PFSK-1 (cell line): Measurements from ENCODE around the gene CFP.

ENCODE experiments used
- POLR2AphosphoS5 ChIP-seq: IDR thresholded peaks from 2 replicates; pipeline ENCODE4 v1.6.1; 2012; ENCODE audit warnings: low read depth, mild to moderate bottlenecking, control low read depth, low read length, moderate library complexity
- SIN3A ChIP-seq: IDR thresholded peaks from 2 replicates; pipeline ENCODE4 v1.6.1; 2012; ENCODE audit warnings: mild to moderate bottlenecking, low read length, moderate library complexity, borderline replicate concordance; ENCODE audit not compliant: insufficient read depth
- TAF1 ChIP-seq: IDR thresholded peaks from 2 replicates; pipeline ENCODE4 v1.6.1; 2012; ENCODE audit warnings: low read length, control low read depth, borderline replicate concordance; ENCODE audit not compliant: insufficient read depth
- TF ChIP-seq, protein P1 (sequence below), 2 experiments: IDR thresholded peaks; 2 replicates each; pipeline versions ENCODE4 v1.6.1 to v1.8.0; 2011 to 2012; ENCODE audit warnings: low read depth in 2 of 2, low read length in 2 of 2, control low read depth in 1 of 2, inconsistent platforms in 1 of 2, mild to moderate bottlenecking in 1 of 2, moderate library complexity in 1 of 2; ENCODE audit not compliant: insufficient read depth in 1 of 2

DNA sequence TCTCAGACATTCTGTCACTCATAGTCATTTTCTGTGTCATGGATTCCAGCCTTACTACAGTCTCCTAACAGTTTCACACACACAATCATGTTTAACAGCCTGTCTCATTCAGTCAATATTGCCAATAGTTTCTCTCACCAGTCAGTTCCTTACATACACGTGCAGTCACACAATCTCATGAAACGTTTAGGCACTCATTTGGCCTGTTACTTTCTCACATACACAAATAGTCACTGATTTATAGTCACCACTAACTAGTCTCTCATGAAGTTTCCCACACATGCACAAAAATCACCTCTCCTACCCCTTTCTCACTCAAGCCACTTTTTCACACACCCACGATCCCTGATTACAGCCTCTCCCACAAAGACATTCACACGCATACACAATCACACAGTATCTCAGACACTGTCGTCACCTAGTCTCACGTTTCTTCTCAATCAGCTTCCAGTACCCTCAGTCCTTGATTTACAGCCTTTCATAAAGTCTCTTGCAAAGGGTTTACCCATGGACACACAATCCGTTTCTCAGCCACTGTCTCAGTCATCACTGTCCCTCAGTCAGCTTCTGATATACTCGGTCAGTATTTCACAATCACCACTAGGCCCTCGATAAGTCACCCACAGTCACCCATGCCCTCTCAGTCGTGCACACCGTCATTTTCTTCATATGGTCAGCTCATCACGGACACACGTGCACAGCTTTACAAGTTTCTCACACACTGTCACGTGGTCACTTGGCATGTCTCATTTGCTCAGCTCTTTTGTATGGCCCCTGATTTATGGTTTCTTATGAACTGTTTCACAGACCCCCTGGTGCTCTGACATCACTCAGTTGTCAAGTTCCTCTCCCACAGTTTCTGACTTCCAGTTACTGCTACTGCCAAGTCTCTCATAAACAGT is 4.2 kb upstream of the CFP start:
- TF ChIP-seq POLR2AphosphoS5 = no peak
- TF ChIP-seq TAF1 = no peak
- TF ChIP-seq SIN3A = no peak
- TF ChIP-seq, protein P1, sequence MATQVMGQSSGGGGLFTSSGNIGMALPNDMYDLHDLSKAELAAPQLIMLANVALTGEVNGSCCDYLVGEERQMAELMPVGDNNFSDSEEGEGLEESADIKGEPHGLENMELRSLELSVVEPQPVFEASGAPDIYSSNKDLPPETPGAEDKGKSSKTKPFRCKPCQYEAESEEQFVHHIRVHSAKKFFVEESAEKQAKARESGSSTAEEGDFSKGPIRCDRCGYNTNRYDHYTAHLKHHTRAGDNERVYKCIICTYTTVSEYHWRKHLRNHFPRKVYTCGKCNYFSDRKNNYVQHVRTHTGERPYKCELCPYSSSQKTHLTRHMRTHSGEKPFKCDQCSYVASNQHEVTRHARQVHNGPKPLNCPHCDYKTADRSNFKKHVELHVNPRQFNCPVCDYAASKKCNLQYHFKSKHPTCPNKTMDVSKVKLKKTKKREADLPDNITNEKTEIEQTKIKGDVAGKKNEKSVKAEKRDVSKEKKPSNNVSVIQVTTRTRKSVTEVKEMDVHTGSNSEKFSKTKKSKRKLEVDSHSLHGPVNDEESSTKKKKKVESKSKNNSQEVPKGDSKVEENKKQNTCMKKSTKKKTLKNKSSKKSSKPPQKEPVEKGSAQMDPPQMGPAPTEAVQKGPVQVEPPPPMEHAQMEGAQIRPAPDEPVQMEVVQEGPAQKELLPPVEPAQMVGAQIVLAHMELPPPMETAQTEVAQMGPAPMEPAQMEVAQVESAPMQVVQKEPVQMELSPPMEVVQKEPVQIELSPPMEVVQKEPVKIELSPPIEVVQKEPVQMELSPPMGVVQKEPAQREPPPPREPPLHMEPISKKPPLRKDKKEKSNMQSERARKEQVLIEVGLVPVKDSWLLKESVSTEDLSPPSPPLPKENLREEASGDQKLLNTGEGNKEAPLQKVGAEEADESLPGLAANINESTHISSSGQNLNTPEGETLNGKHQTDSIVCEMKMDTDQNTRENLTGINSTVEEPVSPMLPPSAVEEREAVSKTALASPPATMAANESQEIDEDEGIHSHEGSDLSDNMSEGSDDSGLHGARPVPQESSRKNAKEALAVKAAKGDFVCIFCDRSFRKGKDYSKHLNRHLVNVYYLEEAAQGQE (IDR thresholded peaks at IDR 0.05; ENCODE audit: insufficient read depth in 1 of 2, low read depth in 2 of 2, low read length in 2 of 2) = no peak
